SK-N-SH (cell line): ENCODE results near the gene SLC20A1. TPM values are rescaled to one million over a fixed set of nuclear protein-coding genes. Genes with fewer than 3 reads are reported as not detected.
"Not testable (repeated sequence)": the region's sequence is repeated elsewhere in the genome, so short reads cannot be mapped to it uniquely, and the experiment has no call there.

ENCODE experiments used
- CTCF ChIA-PET: fragments of 300-600, 350-600 bp; formaldehyde crosslinking; extraction: SDS; loops from one replicate; lab custom pipeline; 2021; lab: Yijun Ruan, JAX
- POLR2A ChIA-PET: fragments of 350-600 bp; sonication (Branson Sonifier 250); formaldehyde crosslinking; extraction: SDS; loops from one replicate; lab custom pipeline; 2020; ENCODE audit warnings: antibody characterized with exemption, inconsistent platforms; lab: Yijun Ruan, JAX
- DNase-seq: peaks from one replicate; pipeline ENCODE4 v3.0.0; 2012
- H2AFZ ChIP-seq: fragments of 200-600 bp; sonication (generic); 2 replicates; pipeline ENCODE4 v1.8.1; 2016; ENCODE audit warnings: antibody characterized with exemption, mild to moderate bottlenecking, low read depth
- H3F3A ChIP-seq: fragments of 200-600 bp; sonication (generic); replicated peaks from 2 replicates; pipeline ENCODE3; 2016; ENCODE audit warnings: antibody characterized with exemption, mild to moderate bottlenecking; ENCODE audit not compliant: insufficient read depth
- H3K27ac ChIP-seq, 2 experiments: fragments of 200-500 bp in 1 of 2; fragments of 200-600 bp in 1 of 2; sonication (Bioruptor generic) in 1 of 2; sonication (generic), shearing (Covaris generic) in 1 of 2; 2 replicates each; pipeline versions ENCODE4 v1.5.1 to v1.6.1; 2014 to 2016; ENCODE audit warnings: low read depth in 2 of 2, inconsistent platforms in 1 of 2, low read length in 1 of 2, mild to moderate bottlenecking in 1 of 2, mixed read lengths in 1 of 2
- H3K27me3 ChIP-seq: fragments of 200-600 bp; sonication (generic), shearing (Covaris generic); 2 replicates; pipeline ENCODE4 v1.6.1; 2016; ENCODE audit warnings: mixed run types; ENCODE audit not compliant: insufficient read depth
- H3K36me3 ChIP-seq, 2 experiments: fragments of 200-500 bp in 1 of 2; fragments of 200-600 bp in 1 of 2; sonication (Bioruptor generic) in 1 of 2; sonication (generic) in 1 of 2; replicated peaks in 1 of 2; 2 replicates each; pipeline versions ENCODE3 to v1.5.1; 2014 to 2016; ENCODE audit warnings: low read length in 1 of 2, mild to moderate bottlenecking in 1 of 2; ENCODE audit not compliant: insufficient read depth in 2 of 2, control insufficient read depth in 1 of 2
- H3K4me1 ChIP-seq, 2 experiments: fragments of 200-500 bp in 1 of 2; fragments of 200-600 bp in 1 of 2; sonication (Bioruptor generic) in 1 of 2; sonication (generic), shearing (Covaris generic) in 1 of 2; 2 replicates each; pipeline versions ENCODE4 v1.5.1 to v1.6.1; 2014 to 2016; ENCODE audit warnings: low read depth in 1 of 2, low read length in 1 of 2, mixed run types in 1 of 2; ENCODE audit not compliant: insufficient read depth in 2 of 2, control insufficient read depth in 1 of 2
- H3K4me2 ChIP-seq: fragments of 200-600 bp; sonication (generic), shearing (Covaris generic); 2 replicates; pipeline ENCODE4 v1.6.1; 2017; ENCODE audit warnings: mixed run types
- H3K4me3 ChIP-seq, 2 experiments: fragments of 200-500 bp in 1 of 2; fragments of 200-600 bp in 1 of 2; sonication (Bioruptor generic) in 1 of 2; sonication (generic), shearing (Covaris generic) in 1 of 2; 2 replicates each; pipeline versions ENCODE4 v1.5.1 to v1.8.1; 2014 to 2016; ENCODE audit warnings: low read depth in 2 of 2, inconsistent platforms in 1 of 2, low read length in 1 of 2, mild to moderate bottlenecking in 1 of 2, mixed read lengths in 1 of 2, moderate library complexity in 1 of 2
- H3K79me2 ChIP-seq: fragments of 200-600 bp; sonication (generic); 2 replicates; pipeline ENCODE4 v1.8.1; 2017; ENCODE audit warnings: mild to moderate bottlenecking; ENCODE audit not compliant: insufficient read depth
- H3K9ac ChIP-seq: fragments of 200-600 bp; sonication (generic); 2 replicates; pipeline ENCODE4 v1.6.1; 2017; ENCODE audit warnings: mixed run types
- H3K9me2 ChIP-seq: fragments of 200-600 bp; sonication (generic); 2 replicates; pipeline ENCODE4 v1.6.1; 2017; ENCODE audit warnings: mixed run types
- H3K9me3 ChIP-seq: fragments of 200-600 bp; sonication (generic); 2 replicates; pipeline ENCODE4 v1.6.1; 2017; ENCODE audit warnings: mixed run types, mild to moderate bottlenecking, moderate library complexity
- H4K20me1 ChIP-seq: fragments of 200-600 bp; sonication (generic); 2 replicates; pipeline ENCODE4 v1.6.1; 2017; ENCODE audit warnings: mild to moderate bottlenecking, mixed run types; ENCODE audit not compliant: insufficient read depth
- CTCF ChIP-seq: fragments of 200-600 bp; sonication (generic); IDR thresholded peaks from 2 replicates; pipeline ENCODE4 v1.6.1; 2017; ENCODE audit warnings: antibody characterized with exemption, mild to moderate bottlenecking, moderate library complexity
- ELF1 ChIP-seq: IDR thresholded peaks from 2 replicates; pipeline ENCODE4 v1.4.0; 2012
- EP300 ChIP-seq, 2 experiments: IDR thresholded peaks; 2 replicates each; pipeline versions ENCODE4 v1.4.0 to v1.6.1; 2012; ENCODE audit warnings: borderline replicate concordance in 1 of 2, low read depth in 1 of 2, low read length in 1 of 2
- GABPA ChIP-seq: IDR thresholded peaks from 2 replicates; pipeline ENCODE4 v1.4.0; 2012; ENCODE audit warnings: low read depth, mild to moderate bottlenecking
- JUND ChIP-seq: IDR thresholded peaks from 2 replicates; pipeline ENCODE4 v1.4.0; 2012
- MEF2A ChIP-seq: IDR thresholded peaks from 2 replicates; pipeline ENCODE4 v1.4.0; 2012; ENCODE audit warnings: low read depth, borderline replicate concordance
- NRF1 ChIP-seq: IDR thresholded peaks from 2 replicates; pipeline ENCODE4 v1.6.1; 2012; ENCODE audit warnings: low read depth, mild to moderate bottlenecking, low read length
- RCOR1 ChIP-seq: fragments of 150-350 bp; IDR thresholded peaks from 2 replicates; pipeline ENCODE4 v1.6.1; 2017; ENCODE audit warnings: antibody characterized with exemption, low read length
- RFX5 ChIP-seq: IDR thresholded peaks from 2 replicates; pipeline ENCODE4 v1.6.1; 2012; ENCODE audit warnings: mild to moderate bottlenecking, improper control_type of control experiment, low read length
- RXRA ChIP-seq: IDR thresholded peaks from 2 replicates; pipeline ENCODE4 v1.4.0; 2012; ENCODE audit warnings: low read depth, mild to moderate bottlenecking, borderline replicate concordance
- WGBS: methylation state at CpG from one replicate; pipeline ENCODE4 v1.1.6; 2017; ENCODE audit warnings: low lambda C conversion rate; 5-methylcytosine and 5-hydroxymethylcytosine counted together
- polyA plus RNA-seq, 3 experiments: library from polyadenylated mRNA; depleted of rRNA; stranded (reverse); fragments of >200 nt; gene quantifications; 2 replicates each; pipeline ENCODE4 v1.2.3, GENCODE V29; 2012

SLC20A1 gene
- polyA plus RNA-seq, 1 of the 3 experiments (the other 2 are of a cell fraction): 56.3 TPM

GRCh38 chr2:112612283-112612682 is 33.5 kb upstream of the SLC20A1 start:
- H3K27ac ChIP-seq, H3K4me3 ChIP-seq, POLR2A ChIA-PET, DNase-seq, H3K27me3 ChIP-seq, H3F3A ChIP-seq, H3K79me2 ChIP-seq, H3K36me3 ChIP-seq, H3K9ac ChIP-seq, H2AFZ ChIP-seq, H3K9me3 ChIP-seq, H3K4me2 ChIP-seq, H4K20me1 ChIP-seq, H3K9me2 ChIP-seq, H3K4me1 ChIP-seq: not testable (repeated sequence)
- CTCF ChIA-PET: interaction anchor here (1.1 to 1.8 kb wide), 2 partner anchors 15 to 115 kb away, joined by 3 to 4 read pairs; no protein-coding TSS in a partner anchor
- WGBS: 61% methylated on average over 1 of the region's 1 CpG

GRCh38 chr2:112614201-112614840 is 31.4 kb upstream of the SLC20A1 start:
- Histone ChIP-seq H4K20me1 (no peaks in the 10 kb centered on the region), H3K79me2 (no peaks in the 10 kb centered on the region), H3K4me3 (no peak overlapping the region), H3K4me2 (no peak overlapping the region), H2AFZ (no peak overlapping the region), H3K9me3 (no peaks in the 10 kb centered on the region), H3K36me3 (no peaks in the 10 kb centered on the region), H3F3A (no peaks in the 10 kb centered on the region), H3K27me3 (no peaks in the 10 kb centered on the region), H3K4me1 (no peaks in the 10 kb centered on the region), H3K9me2 (no peaks in the 10 kb centered on the region), H3K27ac (no peak overlapping the region), H3K9ac (no peak overlapping the region)
- no peak for TF ChIP-seq JUND
- TF ChIP-seq NRF1: no peak
- no peak for TF ChIP-seq MEF2A
- TF ChIP-seq CTCF: no peak
- TF ChIP-seq GABPA: no peak
- no peak for TF ChIP-seq RXRA
- no peak for TF ChIP-seq RCOR1
- TF ChIP-seq ELF1: no peak
- no peak for DNase-seq
- ChIA-PET CTCF (interaction anchor here (1.3 to 1.4 kb wide), 4 partner anchors 13 to 135 kb away, joined by 3 to 8 read pairs (median 5); no protein-coding TSS in a partner anchor), POLR2A (no interaction called here)
- WGBS: 79% methylated on average over 12 of the region's 13 CpGs

- Histone ChIP-seq H3F3A (no peaks in the 10 kb centered on the region), H3K27ac (no peak overlapping the region), H3K27me3 (no peaks in the 10 kb centered on the region), H3K9me2 (no peaks in the 10 kb centered on the region), H3K4me2 (no peak overlapping the region), H2AFZ (no peak overlapping the region), H3K36me3 (no peaks in the 10 kb centered on the region), H3K79me2 (no peaks in the 10 kb centered on the region), H3K9me3 (no peaks in the 10 kb centered on the region), H3K4me1 (no peaks in the 10 kb centered on the region), H4K20me1 (no peaks in the 10 kb centered on the region), H3K9ac (no peak overlapping the region), H3K4me3 (no peak overlapping the region)
- ChIA-PET POLR2A (no interaction called here), CTCF (interaction anchor here (1.3 to 1.4 kb wide), 4 partner anchors 12 to 134 kb away, joined by 3 to 8 read pairs (median 5); no protein-coding TSS in a partner anchor)
- DNase-seq: no peak
- 89% methylated on average over 6 of the region's 8 CpGs for WGBS
- TF ChIP-seq EP300 (IDR thresholded peaks at IDR 0.05; ENCODE audit: borderline replicate concordance in 1 of 2, low read depth in 1 of 2, low read length in 1 of 2) (no peak), RFX5 (no peak), RCOR1 (no peak), MEF2A (no peak), JUND (no peak)
Observed at GRCh38 chr2:112615051-112615450, 30.7 kb upstream of the SLC20A1 start.

DNA sequence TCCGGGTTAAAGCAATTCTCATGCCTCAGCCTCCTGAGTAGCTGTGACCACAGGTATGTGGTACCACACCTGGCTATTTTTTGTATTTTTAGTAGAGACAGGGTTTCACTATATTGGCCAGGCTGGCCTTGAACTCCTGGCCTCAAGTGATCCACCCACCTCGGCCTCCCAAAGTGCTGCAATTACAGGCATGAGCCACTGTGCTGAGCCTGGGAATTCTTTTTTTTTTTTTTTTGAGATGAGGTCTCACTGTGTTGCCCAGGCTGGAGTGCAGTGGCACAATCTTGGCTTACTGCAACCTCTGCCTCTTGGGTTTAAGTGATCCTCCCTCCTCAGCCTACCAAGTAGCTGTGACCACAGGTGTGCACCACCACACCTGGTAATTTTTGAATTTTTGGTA is 29.9 kb upstream of the SLC20A1 start:
- 82% methylated on average over 2 of the region's 2 CpGs for WGBS
- H3F3A ChIP-seq, H2AFZ ChIP-seq, H3K4me1 ChIP-seq, H3K27ac ChIP-seq, H3K79me2 ChIP-seq, DNase-seq, H3K36me3 ChIP-seq, H3K27me3 ChIP-seq, H3K4me3 ChIP-seq, POLR2A ChIA-PET, H4K20me1 ChIP-seq, H3K9me2 ChIP-seq, H3K4me2 ChIP-seq, H3K9ac ChIP-seq, H3K9me3 ChIP-seq: not testable (repeated sequence)
- CTCF ChIA-PET: interaction anchor here (1.1 to 1.6 kb wide), 4 partner anchors 10 to 133 kb away, joined by 4 to 8 read pairs (median 4); no protein-coding TSS in a partner anchor
